RWPE2 (cell line): Measurements from ENCODE around the gene KIAA1328.

Experiments used
- ATAC-seq: fragments of 200-7000 bp; cut with Tn5 transposase; 3 replicates; pipeline ENCODE4 v1.9.1; 2021; ENCODE audit warnings: low read depth
- DNase-seq: peaks from one replicate; pipeline ENCODE4 v3.0.0-alpha.2; 2020; ENCODE audit warnings: low spot score
- H3K27ac ChIP-seq: fragments of 450-650 bp; 2 replicates; pipeline ENCODE4 v1.5.1; 2017; ENCODE audit warnings: mild to moderate bottlenecking; ENCODE audit not compliant: poor library complexity, severe bottlenecking
- H3K27me3 ChIP-seq: fragments of 250-450 bp; sonication (Bioruptor Pico); 2 replicates; pipeline ENCODE4 v1.5.1; 2021; ENCODE audit warnings: mild to moderate bottlenecking, moderate library complexity; ENCODE audit not compliant: insufficient read depth, poor library complexity, severe bottlenecking
- H3K36me3 ChIP-seq: fragments of 250-450 bp; sonication (Bioruptor Pico); 2 replicates; pipeline ENCODE4 v1.5.1; 2020; ENCODE audit warnings: low read depth, mild to moderate bottlenecking, moderate library complexity
- H3K4me1 ChIP-seq: fragments of 250-450 bp; sonication (Bioruptor Pico); 2 replicates; pipeline ENCODE4 v1.5.1; 2021; ENCODE audit warnings: mild to moderate bottlenecking, moderate library complexity; ENCODE audit not compliant: insufficient read depth, poor library complexity, severe bottlenecking
- H3K4me3 ChIP-seq: fragments of 250-450 bp; sonication (Bioruptor Pico); 2 replicates; pipeline ENCODE4 v1.5.1; 2021; ENCODE audit warnings: mild to moderate bottlenecking, moderate library complexity; ENCODE audit not compliant: severe bottlenecking
- H3K9me3 ChIP-seq: fragments of 250-450 bp; sonication (Bioruptor Pico); 2 replicates; pipeline ENCODE4 v1.5.1; 2021; ENCODE audit warnings: mild to moderate bottlenecking, moderate library complexity; ENCODE audit not compliant: severe bottlenecking
- CTCF ChIP-seq: fragments of 450-650 bp; IDR thresholded peaks from one replicate; pipeline ENCODE4 v1.5.1; 2017; ENCODE audit warnings: mild to moderate bottlenecking, moderate library complexity; ENCODE audit not compliant: poor library complexity, severe bottlenecking

Gene KIAA1328

GRCh38 chr18:37270666-37271052, 441.7 kb downstream of the KIAA1328 start:
- TF ChIP-seq CTCF, result no peak
- ATAC-seq, result no peak
- H3K27me3 ChIP-seq, result peaks cover 28% of the 10 kb centered on the region

GRCh38 chr18:37272226-37272625, 443.3 kb downstream of the KIAA1328 start:
- Histone ChIP-seq H3K4me1 (no peaks in the 10 kb centered on the region), H3K27ac (no peak overlapping the region), H3K36me3 (no peaks in the 10 kb centered on the region), H3K4me3 (no peak overlapping the region), H3K9me3 (no peaks in the 10 kb centered on the region), H3K27me3 (peaks cover 43% of the 10 kb centered on the region)
- DNase-seq, result no peak
- TF ChIP-seq CTCF, result no peak
- no peak for ATAC-seq

More at GRCh38 chr18:37270666-37271052, 441.7 kb downstream of the KIAA1328 start:
- Histone ChIP-seq H3K9me3 (no peaks in the 10 kb centered on the region), H3K4me3 (no peak overlapping the region), H3K27ac (no peak overlapping the region), H3K4me1 (no peaks in the 10 kb centered on the region), H3K36me3 (no peaks in the 10 kb centered on the region)
- DNase-seq, result no peak

- Histone ChIP-seq H3K9me3 (no peaks in the 10 kb centered on the region), H3K27me3 (peaks cover 45% of the 10 kb centered on the region), H3K4me1 (no peaks in the 10 kb centered on the region), H3K36me3 (no peaks in the 10 kb centered on the region), H3K27ac (no peak overlapping the region), H3K4me3 (no peak overlapping the region)
- DNase-seq (no peak), ATAC-seq (no peak)
- no peak for TF ChIP-seq CTCF
Measured at GRCh38 chr18:37272841-37273240, 443.9 kb downstream of the KIAA1328 start.

- ATAC-seq (peak; percentile 19; the same call in 1 of the 3 replicates), DNase-seq (no peak)
- no peak for TF ChIP-seq CTCF
- H3K27me3 ChIP-seq, result peaks cover 45% of the 10 kb centered on the region
- no peaks in the 10 kb centered on the region for H3K36me3 ChIP-seq
- H3K9me3 ChIP-seq, result no peaks in the 10 kb centered on the region
- H3K4me3 ChIP-seq, result no peak overlapping the region
- no peaks in the 10 kb centered on the region for H3K4me1 ChIP-seq
- no peak overlapping the region for H3K27ac ChIP-seq
Measured at GRCh38 chr18:37274309-37275236, 445.6 kb downstream of the KIAA1328 start.

- Histone ChIP-seq H3K4me1 (no peaks in the 10 kb centered on the region), H3K27me3 (peaks cover 45% of the 10 kb centered on the region), H3K4me3 (no peak overlapping the region), H3K9me3 (no peaks in the 10 kb centered on the region), H3K36me3 (no peaks in the 10 kb centered on the region), H3K27ac (no peak overlapping the region)
- no peak for ATAC-seq
- TF ChIP-seq CTCF, result no peak
- no peak for DNase-seq
Measured at GRCh38 chr18:37275237-37275741, 446.4 kb downstream of the KIAA1328 start.
